KOPT-K1 (cell line): ENCODE results near the gene INTS11.

Source experiments
- H3K27ac ChIP-seq: fragments of 200-600 bp; sonication (generic); 2 replicates; pipeline ENCODE4 v1.5.1; 2016; ENCODE audit warnings: antibody characterized with exemption, mild to moderate bottlenecking, low read depth, low read length; ENCODE audit not compliant: poor library complexity, severe bottlenecking
- H3K36me3 ChIP-seq: fragments of 200-600 bp; sonication (generic); 2 replicates; pipeline ENCODE4 v1.5.1; 2017; ENCODE audit warnings: antibody characterized with exemption, mild to moderate bottlenecking, low read length, moderate library complexity; ENCODE audit not compliant: insufficient read depth
- H3K9me3 ChIP-seq: fragments of 200-600 bp; sonication (generic); 2 replicates; pipeline ENCODE4 v1.5.1; 2017; ENCODE audit warnings: antibody characterized with exemption, low read length, mild to moderate bottlenecking; ENCODE audit not compliant: insufficient read depth, poor library complexity, severe bottlenecking

Gene INTS11

GRCh38 chr1:1290238-1290731, 34.2 kb downstream of the INTS11 start:
- H3K36me3 ChIP-seq = peaks cover 3% of the 10 kb centered on the region; the same call in 1 of the 2 replicates
- no peak overlapping the region for H3K27ac ChIP-seq
- no peaks in the 10 kb centered on the region for H3K9me3 ChIP-seq

GRCh38 chr1:1287288-1288110, 37.0 kb downstream of the INTS11 start:
- Histone ChIP-seq H3K36me3 (no peaks in the 10 kb centered on the region), H3K27ac (no peak overlapping the region), H3K9me3 (no peaks in the 10 kb centered on the region)

DNA sequence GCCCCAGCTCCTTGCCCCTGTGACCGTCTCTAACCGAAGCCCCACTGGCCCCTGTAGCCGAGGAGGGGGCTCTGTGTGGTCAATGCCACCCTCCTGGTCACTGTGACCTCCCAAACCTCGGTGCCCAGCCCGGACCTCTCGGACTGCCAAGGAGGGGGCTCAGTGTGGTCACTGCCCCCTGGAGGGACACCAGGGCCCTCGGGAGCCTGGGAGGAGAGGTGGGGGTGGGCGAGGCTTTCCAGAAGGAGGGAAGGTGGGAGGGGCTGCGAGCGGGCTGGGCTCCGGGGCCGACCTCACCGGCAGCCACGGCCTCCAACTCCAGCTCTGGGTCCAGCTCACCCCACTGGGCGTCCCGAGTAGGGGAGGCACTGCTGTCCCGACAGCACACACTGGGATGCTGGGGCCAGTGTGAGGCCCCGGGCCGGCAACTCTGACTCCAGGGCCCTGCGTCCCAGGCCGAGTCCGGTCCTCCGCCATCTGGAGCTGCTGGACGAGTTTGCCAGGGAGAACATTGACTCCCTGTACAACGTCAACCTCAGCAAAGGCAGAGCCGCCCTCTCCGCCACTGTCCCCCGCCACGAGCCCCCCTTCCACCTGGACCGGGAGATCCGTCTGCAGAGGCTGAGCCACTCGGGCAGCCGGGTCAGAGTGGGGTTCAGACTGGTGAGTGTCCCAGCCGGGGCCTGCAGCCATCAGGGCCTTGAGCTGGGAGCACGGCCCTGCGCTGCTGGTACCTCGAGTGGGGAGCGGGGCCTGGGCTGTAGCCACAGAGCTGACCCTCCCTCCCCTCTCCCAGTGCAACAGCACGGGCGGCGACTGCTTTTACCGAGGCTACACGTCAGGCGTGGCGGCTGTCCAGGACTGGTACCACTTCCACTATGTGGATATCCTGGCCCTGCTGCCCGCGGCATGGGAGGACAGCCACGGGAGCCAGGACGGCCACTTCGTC, 37.9 kb downstream of the INTS11 start:
- Histone ChIP-seq H3K36me3 (no peaks in the 10 kb centered on the region), H3K9me3 (no peaks in the 10 kb centered on the region), H3K27ac (no peak overlapping the region)

DNA sequence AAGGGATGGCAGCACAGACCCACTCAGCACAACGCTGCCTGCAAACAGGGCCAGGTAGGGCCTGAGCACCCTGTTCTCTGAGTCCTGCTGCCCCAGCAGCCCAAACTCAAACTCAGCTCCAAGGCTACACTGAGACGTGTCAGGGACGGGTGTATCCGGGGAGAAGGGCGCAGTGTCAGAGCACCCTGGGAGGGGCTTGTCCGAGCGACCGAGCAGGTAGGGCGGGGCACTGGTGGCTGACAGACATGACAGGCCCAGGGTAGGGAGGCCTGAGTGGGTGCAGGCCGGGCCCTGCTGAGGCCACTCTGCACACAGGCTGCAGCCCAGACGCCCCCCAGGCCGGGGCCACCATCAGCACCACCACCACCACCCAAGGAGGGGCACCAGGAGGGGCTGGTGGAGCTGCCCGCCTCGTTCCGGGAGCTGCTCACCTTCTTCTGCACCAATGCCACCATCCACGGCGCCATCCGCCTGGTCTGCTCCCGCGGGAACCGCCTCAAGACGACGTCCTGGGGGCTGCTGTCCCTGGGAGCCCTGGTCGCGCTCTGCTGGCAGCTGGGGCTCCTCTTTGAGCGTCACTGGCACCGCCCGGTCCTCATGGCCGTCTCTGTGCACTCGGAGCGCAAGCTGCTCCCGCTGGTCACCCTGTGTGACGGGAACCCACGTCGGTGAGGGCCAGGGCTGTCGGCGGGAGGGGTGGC, 38.7 kb downstream of the INTS11 start:
- no peaks in the 10 kb centered on the region for H3K9me3 ChIP-seq
- no peak overlapping the region for H3K27ac ChIP-seq
- H3K36me3 ChIP-seq = no peaks in the 10 kb centered on the region

DNA sequence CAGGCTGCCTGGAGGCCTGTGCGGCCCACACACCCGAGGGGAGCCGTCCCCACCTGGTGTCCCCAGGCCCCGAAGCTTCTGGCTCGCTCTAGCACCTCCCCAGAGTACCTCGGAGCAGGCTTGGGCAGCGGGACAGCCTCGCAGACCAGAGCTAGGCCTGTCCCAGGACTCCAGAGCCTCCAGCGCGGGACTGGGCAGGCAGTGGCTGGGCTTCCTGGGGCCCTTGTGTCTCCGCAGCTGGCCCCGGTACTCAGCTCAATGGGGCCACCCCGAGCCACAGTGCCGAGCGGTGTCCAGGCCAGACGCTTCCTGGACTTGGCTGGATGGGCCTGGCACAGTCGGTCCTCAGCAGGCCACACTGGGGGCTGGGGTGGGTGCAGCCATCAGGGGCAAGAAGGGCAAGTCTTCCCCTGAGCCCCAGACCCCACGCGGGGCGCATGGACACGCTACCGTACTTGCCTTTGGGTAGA, 39.3 kb downstream of the INTS11 start:
- H3K9me3 ChIP-seq = no peaks in the 10 kb centered on the region
- no peaks in the 10 kb centered on the region for H3K36me3 ChIP-seq
- H3K27ac ChIP-seq = no peak overlapping the region

DNA sequence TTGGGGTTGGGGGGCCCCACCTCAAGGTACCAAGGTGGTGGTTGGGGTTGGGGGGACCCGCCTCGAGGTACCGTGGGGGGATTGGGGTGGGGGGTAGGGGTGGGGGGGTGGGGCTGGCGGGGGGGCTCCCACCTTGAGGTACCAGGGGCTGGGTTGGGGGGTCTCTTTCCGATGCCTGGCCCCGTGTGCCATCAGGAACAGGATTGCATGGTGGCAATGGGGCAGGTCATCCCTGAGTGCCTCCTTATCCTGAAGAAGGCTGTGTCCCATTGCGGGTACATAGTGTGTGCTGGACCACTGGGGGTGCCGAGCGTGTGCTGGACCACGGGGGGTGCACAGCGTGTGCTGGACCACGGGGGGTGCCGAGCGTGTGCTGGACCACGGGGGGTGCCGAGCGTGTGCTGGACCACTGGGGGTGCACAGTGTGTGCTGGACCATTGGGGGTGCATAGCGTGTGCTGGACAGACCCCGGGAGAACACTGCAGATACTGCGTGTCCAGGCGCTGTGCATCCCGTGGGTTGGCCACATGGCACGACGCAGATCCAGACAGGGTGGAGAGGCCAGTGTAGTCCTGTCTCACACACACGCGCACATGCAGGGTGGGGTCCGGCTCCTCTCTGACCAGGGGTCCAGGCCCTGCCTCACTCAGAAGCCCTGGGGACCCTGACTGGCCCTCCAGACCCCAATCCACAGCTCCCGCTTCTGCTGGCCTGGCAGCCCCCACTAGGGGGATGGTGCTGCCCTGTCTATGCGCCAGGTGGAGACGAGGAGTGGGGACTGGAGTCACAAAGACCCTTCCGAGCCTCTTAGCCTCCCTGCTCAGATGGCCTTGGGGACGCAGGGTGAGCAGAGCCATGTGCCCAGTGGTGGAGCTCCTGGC, 40.0 kb downstream of the INTS11 start:
- H3K36me3 ChIP-seq = no peaks in the 10 kb centered on the region
- H3K27ac ChIP-seq = no peak overlapping the region
- no peaks in the 10 kb centered on the region for H3K9me3 ChIP-seq

- H3K27ac ChIP-seq = no peak overlapping the region
- no peaks in the 10 kb centered on the region for H3K36me3 ChIP-seq
- H3K9me3 ChIP-seq = no peaks in the 10 kb centered on the region
Measured at GRCh38 chr1:1283821-1284220, 40.6 kb downstream of the INTS11 start.

GRCh38 chr1:1282998-1283397, 41.5 kb downstream of the INTS11 start:
- no peaks in the 10 kb centered on the region for H3K9me3 ChIP-seq
- no peaks in the 10 kb centered on the region for H3K36me3 ChIP-seq
- H3K27ac ChIP-seq = no peak overlapping the region

- no peaks in the 10 kb centered on the region for H3K9me3 ChIP-seq
- H3K27ac ChIP-seq = no peak overlapping the region
- no peaks in the 10 kb centered on the region for H3K36me3 ChIP-seq
Measured at GRCh38 chr1:1281533-1282321, 42.7 kb downstream of the INTS11 start.

DNA sequence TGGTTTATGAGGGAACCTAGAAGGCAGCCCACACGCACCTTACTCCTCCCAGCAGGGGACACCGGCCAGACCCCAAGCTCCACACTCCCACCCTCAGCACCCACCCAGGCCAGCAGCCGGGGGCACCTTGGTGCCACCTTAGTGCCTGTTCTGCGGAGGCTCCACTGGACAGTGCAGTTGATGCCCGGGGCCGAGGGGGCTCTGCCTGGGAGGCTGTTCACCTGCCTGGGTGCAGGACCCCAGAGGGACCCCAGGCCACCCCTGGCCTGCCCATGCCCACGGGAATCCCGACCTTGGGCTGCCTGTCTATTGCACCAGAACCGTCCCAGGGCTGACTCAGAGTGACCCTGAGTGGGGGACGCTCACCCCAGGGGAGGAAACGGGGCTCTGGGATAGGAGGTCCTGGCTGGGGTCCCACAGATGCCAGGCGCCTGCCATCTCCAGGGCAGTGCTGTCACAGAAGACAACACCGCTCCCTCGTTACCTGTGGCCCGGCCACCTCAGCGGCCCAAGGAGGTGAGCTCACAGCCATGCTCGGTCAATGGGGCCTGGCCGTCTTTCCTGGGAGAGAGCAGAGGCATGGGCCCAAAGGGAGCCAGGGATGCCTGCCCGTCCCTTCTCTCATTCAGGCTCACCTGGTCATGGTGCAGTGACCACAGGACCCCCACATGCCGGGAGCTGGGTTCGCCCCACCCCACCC, 43.5 kb downstream of the INTS11 start:
- no peak overlapping the region for H3K27ac ChIP-seq

GRCh38 chr1:1279028-1279427, 45.4 kb downstream of the INTS11 start:
- H3K36me3 ChIP-seq = no peaks in the 10 kb centered on the region
- no peaks in the 10 kb centered on the region for H3K9me3 ChIP-seq
- no peak overlapping the region for H3K27ac ChIP-seq

More for the DNA sequence above, 43.5 kb downstream of the INTS11 start:
- no peaks in the 10 kb centered on the region for H3K36me3 ChIP-seq
- H3K9me3 ChIP-seq = no peaks in the 10 kb centered on the region

GRCh38 chr1:1278620-1279019, 45.8 kb downstream of the INTS11 start:
- H3K9me3 ChIP-seq = no peaks in the 10 kb centered on the region
- no peaks in the 10 kb centered on the region for H3K36me3 ChIP-seq
- H3K27ac ChIP-seq = no peak overlapping the region

DNA sequence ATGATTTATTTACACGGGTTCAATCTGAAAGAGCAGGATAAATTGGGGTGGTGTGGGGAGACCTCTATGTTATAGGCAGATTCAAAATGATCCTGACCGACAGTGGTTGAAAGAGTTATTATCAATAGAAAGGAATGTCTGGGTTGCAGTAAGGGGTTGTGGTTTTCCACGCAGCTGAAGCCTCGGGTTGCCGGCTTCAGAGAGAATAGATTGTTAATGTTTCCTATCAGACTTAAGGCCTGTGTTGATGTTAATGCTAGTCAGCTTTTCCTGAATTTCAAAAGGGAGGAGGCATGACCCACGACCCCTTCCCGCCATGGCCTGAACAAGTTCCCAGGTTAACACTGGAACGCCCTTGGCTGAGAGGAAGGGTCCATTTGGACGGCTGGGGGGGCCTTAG, 48.6 kb downstream of the INTS11 start:
- no peak overlapping the region for H3K27ac ChIP-seq
- no peaks in the 10 kb centered on the region for H3K9me3 ChIP-seq
- peaks cover 13% of the 10 kb centered on the region for H3K36me3 ChIP-seq
